ENCODE measurements around the gene SORCS3.

SORCS3 gene

GRCh38 chr10:104663563-104663962 is 22.5 kb downstream of the SORCS3 start:
- no peaks in the 10 kb centered on the region for H3K9me3 ChIP-seq (ENCODE audit: insufficient read depth, low read length)
- no peaks in the 10 kb centered on the region for H3K27me3 ChIP-seq (ENCODE audit: low read length)
- no peak overlapping the region for H2AFZ ChIP-seq (ENCODE audit: low read depth, low read length, severe bottlenecking)
- H3K9me2 ChIP-seq (replicated peaks; ENCODE audit: insufficient read depth, low read length): no peaks in the 10 kb centered on the region
- H3K9ac ChIP-seq (ENCODE audit: low read length): no peak overlapping the region
- no peak overlapping the region for H3K4me2 ChIP-seq (ENCODE audit: low read depth, low read length, poor library complexity, severe bottlenecking)
- no peak overlapping the region for H3K27ac ChIP-seq (ENCODE audit: low read depth, low read length)
- no peak for TF ChIP-seq EZH2phosphoT487 (conservative IDR thresholded peaks at IDR 0.05; ENCODE audit: low read length)
- no peak for TF ChIP-seq CTCF (IDR thresholded peaks at IDR 0.05; ENCODE audit: insufficient read depth, low read length, poor library complexity, severe bottlenecking)
- H3F3A ChIP-seq (ENCODE audit: insufficient read depth): no peaks in the 10 kb centered on the region
- no peaks in the 10 kb centered on the region for H3K36me3 ChIP-seq (ENCODE audit: low read length)
- H3K79me2 ChIP-seq (ENCODE audit: insufficient read depth, low read length): no peaks in the 10 kb centered on the region
- H4K20me1 ChIP-seq (ENCODE audit: low read depth, low read length): no peaks in the 10 kb centered on the region
- H3K4me3 ChIP-seq (ENCODE audit: insufficient read depth, low read length, poor library complexity, severe bottlenecking): no peak overlapping the region

- H3K27ac ChIP-seq (ENCODE audit: low read depth, low read length): no peak overlapping the region
- H3K79me2 ChIP-seq (ENCODE audit: insufficient read depth, low read length): no peaks in the 10 kb centered on the region
- no peaks in the 10 kb centered on the region for H3K9me2 ChIP-seq (replicated peaks; ENCODE audit: insufficient read depth, low read length)
- no peaks in the 10 kb centered on the region for H3K9me3 ChIP-seq (ENCODE audit: insufficient read depth, low read length)
- no peak for TF ChIP-seq CTCF (IDR thresholded peaks at IDR 0.05; ENCODE audit: insufficient read depth, low read length, poor library complexity, severe bottlenecking)
- TF ChIP-seq EZH2phosphoT487 (conservative IDR thresholded peaks at IDR 0.05; ENCODE audit: low read length): no peak
- no peak overlapping the region for H2AFZ ChIP-seq (ENCODE audit: low read depth, low read length, severe bottlenecking)
- H4K20me1 ChIP-seq (ENCODE audit: low read depth, low read length): no peaks in the 10 kb centered on the region
- H3K4me3 ChIP-seq (ENCODE audit: insufficient read depth, low read length, poor library complexity, severe bottlenecking): no peak overlapping the region
- H3F3A ChIP-seq (ENCODE audit: insufficient read depth): no peaks in the 10 kb centered on the region
- no peaks in the 10 kb centered on the region for H3K36me3 ChIP-seq (ENCODE audit: low read length)
- H3K9ac ChIP-seq (ENCODE audit: low read length): no peak overlapping the region
- no peak overlapping the region for H3K4me2 ChIP-seq (ENCODE audit: low read depth, low read length, poor library complexity, severe bottlenecking)
- no peaks in the 10 kb centered on the region for H3K27me3 ChIP-seq (ENCODE audit: low read length)
Measured at GRCh38 chr10:104664205-104664604, 23.1 kb downstream of the SORCS3 start.

GRCh38 chr10:104665174-104665573 is 24.1 kb downstream of the SORCS3 start:
- Histone ChIP-seq H3K36me3 (ENCODE audit: low read length) (no peaks in the 10 kb centered on the region), H3K4me2 (ENCODE audit: low read depth, low read length, poor library complexity, severe bottlenecking) (no peak overlapping the region), H3F3A (ENCODE audit: insufficient read depth) (no peaks in the 10 kb centered on the region), H3K9me2 (replicated peaks; ENCODE audit: insufficient read depth, low read length) (no peaks in the 10 kb centered on the region), H3K9ac (ENCODE audit: low read length) (no peak overlapping the region), H2AFZ (ENCODE audit: low read depth, low read length, severe bottlenecking) (no peak overlapping the region), H3K4me3 (ENCODE audit: insufficient read depth, low read length, poor library complexity, severe bottlenecking) (no peak overlapping the region), H3K79me2 (ENCODE audit: insufficient read depth, low read length) (no peaks in the 10 kb centered on the region), H4K20me1 (ENCODE audit: low read depth, low read length) (no peaks in the 10 kb centered on the region), H3K27me3 (ENCODE audit: low read length) (no peaks in the 10 kb centered on the region), H3K27ac (ENCODE audit: low read depth, low read length) (no peak overlapping the region), H3K9me3 (ENCODE audit: insufficient read depth, low read length) (no peaks in the 10 kb centered on the region)
- TF ChIP-seq EZH2phosphoT487 (conservative IDR thresholded peaks at IDR 0.05; ENCODE audit: low read length): no peak
- TF ChIP-seq CTCF (IDR thresholded peaks at IDR 0.05; ENCODE audit: insufficient read depth, low read length, poor library complexity, severe bottlenecking): no peak
